ENCODE data around the gene SHF. TPM values are rescaled to one million over a fixed set of nuclear protein-coding genes. Genes with fewer than 3 reads are reported as not detected.
A peak's percentile ranks its signal among the peaks of the same experiment; 100 is the strongest.

SHF gene
- total and polyA plus RNA-seq, 2 of the 4 experiments (the other 2 are of a cell fraction): 1.8 to 3.5 TPM

GRCh38 chr15:45166834-45167630, 20.7 kb downstream of the SHF start:
- in situ Hi-C loops (cut with MboI; ENCODE audit: low sequenced_read_pairs) (no loop called here), dilution Hi-C loops (cut with HindIII; ENCODE audit: low sequenced_read_pairs, unreplicated experiment) (no loop called here), intact Hi-C loops (cut with micrococcal nuclease) (loop anchor here (1.0 kb wide), 2 partner anchors 33 to 290 kb away; no protein-coding TSS in a partner anchor)
- Histone ChIP-seq H3K56ac (ENCODE audit: extremely low read depth, insufficient read depth, low read length) (0 out of 2 replicates have a peak overlapping the region, but pooled peaks have one; percentile 35), H2BK120ac (ENCODE audit: low read depth, low read length) (peak overlapping the region; percentile 72), H3K27ac (ENCODE audit: insufficient read depth, low read length) (peak overlapping the region; percentile 91), H3K27me3 (ENCODE audit: control insufficient read depth, insufficient read depth, low read length) (no peaks in the 10 kb centered on the region), H3K9me1 (ENCODE audit: insufficient read depth, low read length) (peaks cover 6% of the 10 kb centered on the region), H4K91ac (ENCODE audit: insufficient read depth, low read depth, low read length) (peak overlapping the region; percentile 90), H4K8ac (ENCODE audit: low read depth in 2 of 2, low read length in 2 of 2) (peak overlapping the region; percentile 97 to 100), H3K23ac (ENCODE audit: low read depth, low read length) (peak overlapping the region; percentile 12; the same call in 1 of the 2 replicates), H2BK5ac (ENCODE audit: low read depth, low read length, poor library complexity, severe bottlenecking) (peak overlapping the region; percentile 68), H3K9ac (ENCODE audit: low read depth, low read length) (peak overlapping the region; percentile 90), H3K14ac (replicated peaks; ENCODE audit: low read depth, low read length) (peak overlapping the region; percentile 94), H4K5ac (ENCODE audit: low read depth, low read length) (peak overlapping the region; percentile 93), H3K18ac (ENCODE audit: low read depth, low read length) (peak overlapping the region; percentile 79; the same call in 1 of the 2 replicates), H3K4me2 (ENCODE audit: low read depth, low read length) (peak overlapping the region; percentile 93), H2AK9ac (replicated peaks; ENCODE audit: low read depth, low read length, poor library complexity) (peak overlapping the region; percentile 98), H2BK20ac (ENCODE audit: low read depth, low read length) (no peak overlapping the region), H3K36me3 (ENCODE audit: control insufficient read depth, insufficient read depth, low read length) (peaks cover 2% of the 10 kb centered on the region; the same call in 1 of the 2 replicates), H2BK15ac (ENCODE audit: low read depth, low read length) (no peak overlapping the region), H3K4ac (ENCODE audit: low read depth, low read length) (peak overlapping the region; percentile 96), H2AFZ (replicated peaks; ENCODE audit: low read length, poor library complexity) (peak overlapping the region; percentile 97), H2AK5ac (ENCODE audit: low read depth, low read length) (peak overlapping the region; percentile 82), H3K79me1 (ENCODE audit: low read depth in 1 of 2, low read length in 2 of 2) (peaks cover 5 to 20% of the 10 kb centered on the region in 2 experiments), H3K4me3 (ENCODE audit: insufficient read depth, low read depth, low read length) (peak overlapping the region; percentile 59), H3K9me3 (ENCODE audit: control insufficient read depth, insufficient read depth, low read length) (no peaks in the 10 kb centered on the region), H4K20me1 (ENCODE audit: insufficient read depth, low read length) (no peaks in the 10 kb centered on the region; the same call in 1 of the 2 replicates), H3K4me1 (ENCODE audit: control insufficient read depth, insufficient read depth, low read length) (peaks cover 8% of the 10 kb centered on the region)
- 1% methylated on average over 29 of the region's 79 CpGs; no CpG with 5 or more reads in 1 of the 2 experiments for WGBS, 2 experiments (ENCODE audit: extremely low coverage in 2 of 2, insufficient read length in 1 of 2)
- DNase-seq (peak; percentile 75), ATAC-seq (ENCODE audit: low read depth) (peak; percentile 85)
- ChIA-PET CTCF (interaction anchor here (0.6 kb wide), 1 partner anchor 197 kb away, joined by 3 read pairs; no protein-coding TSS in a partner anchor), POLR2A (ENCODE audit: unreplicated experiment) (no interaction called here)
- BruUV-seq (replicated peaks): no TSS peak
- TF ChIP-seq, protein P1, sequence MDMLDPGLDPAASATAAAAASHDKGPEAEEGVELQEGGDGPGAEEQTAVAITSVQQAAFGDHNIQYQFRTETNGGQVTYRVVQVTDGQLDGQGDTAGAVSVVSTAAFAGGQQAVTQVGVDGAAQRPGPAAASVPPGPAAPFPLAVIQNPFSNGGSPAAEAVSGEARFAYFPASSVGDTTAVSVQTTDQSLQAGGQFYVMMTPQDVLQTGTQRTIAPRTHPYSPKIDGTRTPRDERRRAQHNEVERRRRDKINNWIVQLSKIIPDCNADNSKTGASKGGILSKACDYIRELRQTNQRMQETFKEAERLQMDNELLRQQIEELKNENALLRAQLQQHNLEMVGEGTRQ (IDR thresholded peaks at IDR 0.05; ENCODE audit: low read depth, low read length): no peak
- TF ChIP-seq NFE2L2 (IDR thresholded peaks at IDR 0.05; ENCODE audit: low read depth, low read length): no peak
- peak; percentile 71; the same call in 1 of the 2 replicates for TF ChIP-seq MAZ (IDR thresholded peaks at IDR 0.05; ENCODE audit: borderline replicate concordance, low read depth, low read length)
- peak; percentile 39 for TF ChIP-seq RAD21 (IDR thresholded peaks at IDR 0.05; ENCODE audit: low read length)
- TF ChIP-seq FOS (IDR thresholded peaks at IDR 0.05; ENCODE audit: low read depth, low read length): no peak
- TF ChIP-seq CHD1 (IDR thresholded peaks at IDR 0.05; ENCODE audit: low read depth, low read length): no peak
- peak; percentile 46; the same call in 1 of the 2 replicates for TF ChIP-seq POLR2A (IDR thresholded peaks at IDR 0.05; ENCODE audit: low read depth, low read length)
- TF ChIP-seq, protein P2, sequence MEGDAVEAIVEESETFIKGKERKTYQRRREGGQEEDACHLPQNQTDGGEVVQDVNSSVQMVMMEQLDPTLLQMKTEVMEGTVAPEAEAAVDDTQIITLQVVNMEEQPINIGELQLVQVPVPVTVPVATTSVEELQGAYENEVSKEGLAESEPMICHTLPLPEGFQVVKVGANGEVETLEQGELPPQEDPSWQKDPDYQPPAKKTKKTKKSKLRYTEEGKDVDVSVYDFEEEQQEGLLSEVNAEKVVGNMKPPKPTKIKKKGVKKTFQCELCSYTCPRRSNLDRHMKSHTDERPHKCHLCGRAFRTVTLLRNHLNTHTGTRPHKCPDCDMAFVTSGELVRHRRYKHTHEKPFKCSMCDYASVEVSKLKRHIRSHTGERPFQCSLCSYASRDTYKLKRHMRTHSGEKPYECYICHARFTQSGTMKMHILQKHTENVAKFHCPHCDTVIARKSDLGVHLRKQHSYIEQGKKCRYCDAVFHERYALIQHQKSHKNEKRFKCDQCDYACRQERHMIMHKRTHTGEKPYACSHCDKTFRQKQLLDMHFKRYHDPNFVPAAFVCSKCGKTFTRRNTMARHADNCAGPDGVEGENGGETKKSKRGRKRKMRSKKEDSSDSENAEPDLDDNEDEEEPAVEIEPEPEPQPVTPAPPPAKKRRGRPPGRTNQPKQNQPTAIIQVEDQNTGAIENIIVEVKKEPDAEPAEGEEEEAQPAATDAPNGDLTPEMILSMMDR (conservative IDR thresholded peaks at IDR 0.05; ENCODE audit: low read depth, low read length): peak; percentile 65
- TF ChIP-seq CEBPB (IDR thresholded peaks at IDR 0.05; ENCODE audit: low read depth, low read length): no peak
- no peak for TF ChIP-seq RCOR1 (IDR thresholded peaks at IDR 0.05; ENCODE audit: insufficient replicate concordance, low read length)
- peak; percentile 26; the same call in 1 of the 2 replicates for TF ChIP-seq SMC3 (IDR thresholded peaks at IDR 0.05; ENCODE audit: low read depth, low read length)
- TF ChIP-seq BHLHE40 (IDR thresholded peaks at IDR 0.05; ENCODE audit: low read depth, low read length): 0 out of 2 replicates have a peak, but pooled peaks have one; percentile 15
- no peak for TF ChIP-seq ELK1 (IDR thresholded peaks at IDR 0.05; ENCODE audit: borderline replicate concordance, low read depth, low read length)
